Measurements from ENCODE around the gene ABCF1. TPM values are rescaled to one million over a fixed set of nuclear protein-coding genes. Genes with fewer than 3 reads are reported as not detected.

ABCF1 gene
- total and polyA plus RNA-seq, 9 of the 15 experiments (the other 6 are each of a cell fraction or from before 2014, with no cell fraction given), result 41.6 to 193 (median 102) TPM

GRCh38 chr6:30601436-30601814 is 30.2 kb downstream of the ABCF1 start:
- Histone ChIP-seq H3K36me3 (ENCODE audit: control insufficient read depth, insufficient read depth, low read length) (peaks cover 76% of the 10 kb centered on the region), H3K4me2 (ENCODE audit: insufficient read depth, low read length) (no peak overlapping the region), H3K27ac (ENCODE audit: extremely low read depth, low read depth, low read length) (no peak overlapping the region), H3K9me3 (replicated peaks; ENCODE audit: control insufficient read depth, insufficient read depth, low read depth, low read length) (no peaks in the 10 kb centered on the region), H3K9ac (ENCODE audit: insufficient read depth in 1 of 2, low read depth in 2 of 2, low read length in 2 of 2) (no peak overlapping the region; a peak in 1 of 4 replicates), H2AFZ (ENCODE audit: low read depth, low read length) (no peak overlapping the region), H4K20me1 (replicated peaks; ENCODE audit: control insufficient read depth, insufficient read depth, low read length) (peaks cover 7% of the 10 kb centered on the region; the same call in 1 of the 2 replicates), H3K79me2 (ENCODE audit: control insufficient read depth, insufficient read depth, low read length) (peaks cover 3% of the 10 kb centered on the region; the same call in 1 of the 3 replicates), H3K9me1 (ENCODE audit: control insufficient read depth, insufficient read depth, low read length) (no peaks in the 10 kb centered on the region), H3K4me3 (no peak overlapping the region), H3K4me1 (replicated peaks in 1 of 2; ENCODE audit: control insufficient read depth in 2 of 2, insufficient read depth in 2 of 2, low read length in 2 of 2) (peaks cover 4 to 11% of the 10 kb centered on the region in 2 experiments; a peak in 4 of 5 replicates), H3K27me3 (ENCODE audit: control insufficient read depth in 2 of 2, insufficient read depth in 2 of 2, low read length in 2 of 2) (no peaks in the 10 kb centered on the region)
- BruUV-seq (replicated peaks), result no TSS peak
- no peak for DNase-seq (ENCODE audit: extremely low read depth in 1 of 4, low spot score in 3 of 4)
- in situ Hi-C loops (cut with MboI), result no loop called here
- WGBS (ENCODE audit: insufficient coverage, low coverage, missing lambda C conversion rate), result 90% methylated on average over 6 of the region's 6 CpGs
- TF ChIP-seq, protein P1, sequence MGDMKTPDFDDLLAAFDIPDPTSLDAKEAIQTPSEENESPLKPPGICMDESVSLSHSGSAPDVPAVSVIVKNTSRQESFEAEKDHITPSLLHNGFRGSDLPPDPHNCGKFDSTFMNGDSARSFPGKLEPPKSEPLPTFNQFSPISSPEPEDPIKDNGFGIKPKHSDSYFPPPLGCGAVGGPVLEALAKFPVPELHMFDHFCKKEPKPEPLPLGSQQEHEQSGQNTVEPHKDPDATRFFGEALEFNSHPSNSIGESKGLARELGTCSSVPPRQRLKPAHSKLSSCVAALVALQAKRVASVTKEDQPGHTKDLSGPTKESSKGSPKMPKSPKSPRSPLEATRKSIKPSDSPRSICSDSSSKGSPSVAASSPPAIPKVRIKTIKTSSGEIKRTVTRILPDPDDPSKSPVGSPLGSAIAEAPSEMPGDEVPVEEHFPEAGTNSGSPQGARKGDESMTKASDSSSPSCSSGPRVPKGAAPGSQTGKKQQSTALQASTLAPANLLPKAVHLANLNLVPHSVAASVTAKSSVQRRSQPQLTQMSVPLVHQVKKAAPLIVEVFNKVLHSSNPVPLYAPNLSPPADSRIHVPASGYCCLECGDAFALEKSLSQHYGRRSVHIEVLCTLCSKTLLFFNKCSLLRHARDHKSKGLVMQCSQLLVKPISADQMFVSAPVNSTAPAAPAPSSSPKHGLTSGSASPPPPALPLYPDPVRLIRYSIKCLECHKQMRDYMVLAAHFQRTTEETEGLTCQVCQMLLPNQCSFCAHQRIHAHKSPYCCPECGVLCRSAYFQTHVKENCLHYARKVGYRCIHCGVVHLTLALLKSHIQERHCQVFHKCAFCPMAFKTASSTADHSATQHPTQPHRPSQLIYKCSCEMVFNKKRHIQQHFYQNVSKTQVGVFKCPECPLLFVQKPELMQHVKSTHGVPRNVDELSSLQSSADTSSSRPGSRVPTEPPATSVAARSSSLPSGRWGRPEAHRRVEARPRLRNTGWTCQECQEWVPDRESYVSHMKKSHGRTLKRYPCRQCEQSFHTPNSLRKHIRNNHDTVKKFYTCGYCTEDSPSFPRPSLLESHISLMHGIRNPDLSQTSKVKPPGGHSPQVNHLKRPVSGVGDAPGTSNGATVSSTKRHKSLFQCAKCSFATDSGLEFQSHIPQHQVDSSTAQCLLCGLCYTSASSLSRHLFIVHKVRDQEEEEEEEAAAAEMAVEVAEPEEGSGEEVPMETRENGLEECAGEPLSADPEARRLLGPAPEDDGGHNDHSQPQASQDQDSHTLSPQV (IDR thresholded peaks at IDR 0.05), result no peak
- CTCF ChIA-PET (ENCODE audit: low intra/inter-chr PET ratio), result no interaction called here
- POLR2A ChIA-PET, result interaction anchor here (0.9 to 13.5 kb wide), 5 partner anchors 9 to 32 kb away, joined by 3 to 310 read pairs (median 36); no protein-coding TSS in a partner anchor
- FAIRE-seq, result no peak
- intact Hi-C loops (cut with micrococcal nuclease), result no loop called here
- ATAC-seq, result no peak

All from K562 (cell line).